HCT116 (cell line): Measurements from ENCODE around the gene NFIA.

ENCODE experiments used
- RAD21 ChIP-seq: IDR thresholded peaks from 2 replicates; pipeline ENCODE4 v1.6.1; 2012; ENCODE audit warnings: low read depth, mild to moderate bottlenecking
- SP1 ChIP-seq: IDR thresholded peaks from 2 replicates; pipeline ENCODE4 v1.6.1; 2012; ENCODE audit warnings: low read depth
- TF ChIP-seq, protein P1 (sequence below), 3 experiments: fragments of 200-600 bp in 1 of 3; sonication (generic) in 1 of 3; IDR thresholded peaks in 2 of 3; conservative IDR thresholded peaks in 1 of 3; 2 replicates each; pipeline ENCODE4 v1.5.1; 2012 to 2017; ENCODE audit warnings: low read depth in 2 of 3, low read length in 2 of 3, antibody characterized with exemption in 1 of 3, borderline replicate concordance in 1 of 3, control low read depth in 1 of 3, mild to moderate bottlenecking in 1 of 3, mixed read lengths in 1 of 3, mixed run types in 1 of 3, moderate library complexity in 1 of 3; ENCODE audit not compliant: insufficient read depth in 1 of 3
- TF ChIP-seq, protein P2 (sequence below): IDR thresholded peaks from 2 replicates; pipeline ENCODE4 v1.6.1; 2012

DNA sequence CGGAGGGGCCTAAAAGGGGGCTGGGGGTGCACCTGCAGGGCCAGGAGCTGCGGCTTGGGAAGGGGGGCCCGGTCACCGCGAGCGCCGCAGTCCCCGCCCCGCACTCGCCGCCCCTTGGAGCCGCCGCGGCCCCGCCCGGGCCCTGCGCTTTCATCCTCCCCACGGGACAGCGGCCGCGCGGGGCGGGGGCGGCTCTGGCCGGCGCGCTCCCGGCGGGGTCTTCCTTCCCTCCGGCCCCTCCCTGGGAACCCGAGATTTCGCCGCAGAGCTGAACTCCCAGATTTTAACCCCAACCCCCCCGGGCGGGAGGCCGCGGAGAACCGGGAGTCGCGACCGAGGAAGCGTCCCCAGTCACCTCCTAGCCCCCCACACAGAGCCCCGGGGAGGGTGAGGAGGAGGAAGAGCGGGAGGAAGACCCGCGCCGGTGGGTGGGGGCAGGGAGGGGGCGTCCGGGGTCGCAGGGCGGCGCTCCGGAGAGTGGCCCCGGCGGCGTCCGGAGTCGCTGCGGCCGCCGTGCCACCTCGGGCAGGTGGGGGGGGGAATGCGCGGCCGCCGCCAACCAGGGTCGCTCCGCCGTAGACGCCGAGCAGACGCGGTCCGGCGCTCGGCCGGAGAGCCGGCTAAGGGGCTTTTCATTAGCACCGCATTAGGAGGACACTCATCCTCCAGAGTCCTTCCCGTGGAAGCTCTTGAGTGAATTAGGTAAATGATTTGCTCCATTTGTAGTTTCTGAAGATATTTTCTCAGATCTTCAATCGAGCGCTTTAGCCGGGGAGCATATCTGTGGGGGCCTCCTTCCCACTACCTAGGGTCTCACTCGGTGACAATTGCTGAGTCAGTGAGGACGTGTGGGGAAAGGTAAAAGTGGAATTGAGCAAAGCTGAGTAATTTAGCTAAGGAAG, 31.6 kb upstream of the NFIA start:
- TF ChIP-seq, protein P1, sequence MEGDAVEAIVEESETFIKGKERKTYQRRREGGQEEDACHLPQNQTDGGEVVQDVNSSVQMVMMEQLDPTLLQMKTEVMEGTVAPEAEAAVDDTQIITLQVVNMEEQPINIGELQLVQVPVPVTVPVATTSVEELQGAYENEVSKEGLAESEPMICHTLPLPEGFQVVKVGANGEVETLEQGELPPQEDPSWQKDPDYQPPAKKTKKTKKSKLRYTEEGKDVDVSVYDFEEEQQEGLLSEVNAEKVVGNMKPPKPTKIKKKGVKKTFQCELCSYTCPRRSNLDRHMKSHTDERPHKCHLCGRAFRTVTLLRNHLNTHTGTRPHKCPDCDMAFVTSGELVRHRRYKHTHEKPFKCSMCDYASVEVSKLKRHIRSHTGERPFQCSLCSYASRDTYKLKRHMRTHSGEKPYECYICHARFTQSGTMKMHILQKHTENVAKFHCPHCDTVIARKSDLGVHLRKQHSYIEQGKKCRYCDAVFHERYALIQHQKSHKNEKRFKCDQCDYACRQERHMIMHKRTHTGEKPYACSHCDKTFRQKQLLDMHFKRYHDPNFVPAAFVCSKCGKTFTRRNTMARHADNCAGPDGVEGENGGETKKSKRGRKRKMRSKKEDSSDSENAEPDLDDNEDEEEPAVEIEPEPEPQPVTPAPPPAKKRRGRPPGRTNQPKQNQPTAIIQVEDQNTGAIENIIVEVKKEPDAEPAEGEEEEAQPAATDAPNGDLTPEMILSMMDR (IDR thresholded peaks at IDR 0.05 in 2 of 3, conservative IDR thresholded peaks at IDR 0.05 in 1 of 3; ENCODE audit: borderline replicate concordance in 1 of 3, insufficient read depth in 1 of 3, low read depth in 2 of 3, low read length in 2 of 3), result no peak
- TF ChIP-seq SP1 (no peak), RAD21 (no peak)
- TF ChIP-seq, protein P2, sequence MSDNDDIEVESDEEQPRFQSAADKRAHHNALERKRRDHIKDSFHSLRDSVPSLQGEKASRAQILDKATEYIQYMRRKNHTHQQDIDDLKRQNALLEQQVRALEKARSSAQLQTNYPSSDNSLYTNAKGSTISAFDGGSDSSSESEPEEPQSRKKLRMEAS, result no peak
